Sigmoid colon (tissue), 4 donors: ENCODE measurements around the gene TSPAN18.

Source experiments
- CTCF ChIP-seq, 4 experiments: fragments of 450-650 bp in 3 of 4; fragments of 200-600 bp in 1 of 4; IDR thresholded peaks; one replicate each; pipeline ENCODE4 v1.5.1; 2016 to 2019; ENCODE audit warnings: antibody characterized with exemption in 4 of 4, mild to moderate bottlenecking in 3 of 4, moderate library complexity in 2 of 4
- EP300 ChIP-seq, 4 donors: sonication (generic); formaldehyde crosslinking; IDR thresholded peaks; one replicate each; pipeline ENCODE4 v1.6.1; 2017; ENCODE audit warnings: antibody characterized with exemption in 4 of 4
- POLR2A ChIP-seq, 2 donors: fragments of 450-650 bp; IDR thresholded peaks; one replicate each; pipeline ENCODE4 v1.6.1; 2016; ENCODE audit warnings: antibody characterized with exemption in 2 of 2, mild to moderate bottlenecking in 2 of 2, moderate library complexity in 2 of 2
- POLR2AphosphoS5 ChIP-seq, 4 donors: sonication (generic); formaldehyde crosslinking; IDR thresholded peaks; one replicate each; pipeline ENCODE4 v1.6.1; 2017; ENCODE audit warnings: antibody characterized with exemption in 4 of 4

- TF ChIP-seq EP300 (IDR thresholded peaks at IDR 0.05) (no peak), CTCF (IDR thresholded peaks at IDR 0.05) (no peak), POLR2AphosphoS5 (IDR thresholded peaks at IDR 0.05) (no peak), POLR2A (IDR thresholded peaks at IDR 0.05) (no peak)
Observed at GRCh38 chr11:44928144-44928543, 201.4 kb downstream of the TSPAN18 start.
